Gastrocnemius medialis (tissue), 4 donors: ENCODE measurements around the gene CPLANE1.

ENCODE experiments used
- POLR2A ChIP-seq, 2 donors: fragments of 450-650 bp; IDR thresholded peaks; one replicate each; pipeline ENCODE4 v1.6.1; 2017; ENCODE audit warnings: antibody characterized with exemption in 2 of 2, mild to moderate bottlenecking in 2 of 2, moderate library complexity in 2 of 2
- TF ChIP-seq, protein P1 (sequence below), 5 experiments: fragments of 450-650 bp in 3 of 5; fragments of 200-600 bp in 2 of 5; sonication (generic) in 2 of 5; IDR thresholded peaks in 4 of 5; conservative IDR thresholded peaks in 1 of 5; 1 replicate in 4 of 5; 2 replicates in 1 of 5; pipeline ENCODE4 v1.5.1; 2016 to 2019; ENCODE audit warnings: antibody characterized with exemption in 5 of 5, mild to moderate bottlenecking in 3 of 5, moderate library complexity in 3 of 5

DNA sequence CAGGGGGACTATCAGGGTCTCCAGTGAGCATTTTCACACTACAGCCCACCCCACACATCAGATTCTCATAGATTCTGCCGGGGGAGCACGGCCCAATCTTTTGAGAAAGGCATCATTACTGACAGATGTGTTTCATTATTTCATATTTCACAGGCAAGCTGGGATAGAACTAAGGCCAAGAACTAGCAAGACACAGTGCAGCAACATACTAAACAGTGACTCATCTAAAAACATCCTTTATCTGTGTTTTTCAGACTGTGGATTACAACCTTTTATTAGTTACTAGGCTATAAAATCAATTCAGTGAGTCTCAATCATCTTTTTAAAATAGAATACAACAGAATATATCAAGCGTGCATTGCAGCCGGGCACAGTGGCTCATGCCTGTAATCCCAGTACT, 59.8 kb downstream of the CPLANE1 start:
- TF ChIP-seq, protein P1, sequence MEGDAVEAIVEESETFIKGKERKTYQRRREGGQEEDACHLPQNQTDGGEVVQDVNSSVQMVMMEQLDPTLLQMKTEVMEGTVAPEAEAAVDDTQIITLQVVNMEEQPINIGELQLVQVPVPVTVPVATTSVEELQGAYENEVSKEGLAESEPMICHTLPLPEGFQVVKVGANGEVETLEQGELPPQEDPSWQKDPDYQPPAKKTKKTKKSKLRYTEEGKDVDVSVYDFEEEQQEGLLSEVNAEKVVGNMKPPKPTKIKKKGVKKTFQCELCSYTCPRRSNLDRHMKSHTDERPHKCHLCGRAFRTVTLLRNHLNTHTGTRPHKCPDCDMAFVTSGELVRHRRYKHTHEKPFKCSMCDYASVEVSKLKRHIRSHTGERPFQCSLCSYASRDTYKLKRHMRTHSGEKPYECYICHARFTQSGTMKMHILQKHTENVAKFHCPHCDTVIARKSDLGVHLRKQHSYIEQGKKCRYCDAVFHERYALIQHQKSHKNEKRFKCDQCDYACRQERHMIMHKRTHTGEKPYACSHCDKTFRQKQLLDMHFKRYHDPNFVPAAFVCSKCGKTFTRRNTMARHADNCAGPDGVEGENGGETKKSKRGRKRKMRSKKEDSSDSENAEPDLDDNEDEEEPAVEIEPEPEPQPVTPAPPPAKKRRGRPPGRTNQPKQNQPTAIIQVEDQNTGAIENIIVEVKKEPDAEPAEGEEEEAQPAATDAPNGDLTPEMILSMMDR (IDR thresholded peaks at IDR 0.05 in 4 of 5, conservative IDR thresholded peaks at IDR 0.05 in 1 of 5), result no peak
- TF ChIP-seq POLR2A (IDR thresholded peaks at IDR 0.05), result no peak
